Activated CD8-positive, alpha-beta memory T cell treated with anti-CD3 and anti-CD28 coated beads for 36 hours (primary cell): ENCODE measurements around the gene ARSG. TPM values are rescaled to one million over a fixed set of nuclear protein-coding genes. Genes with fewer than 3 reads are reported as not detected.
"Not testable (repeated sequence)": the region's sequence is repeated elsewhere in the genome, so short reads cannot be mapped to it uniquely, and the experiment has no call there.

Source experiments
- CTCF ChIA-PET: fragments of 350-600 bp; sonication (Branson Sonifier 250); formaldehyde crosslinking; loops from one replicate; lab custom pipeline; 2021; ENCODE audit warnings: antibody characterized with exemption; lab: Charles Lee
- POLR2A ChIA-PET: fragments of 350-600 bp; sonication (Branson Sonifier 250); formaldehyde crosslinking; loops from one replicate; lab custom pipeline; 2021; ENCODE audit warnings: antibody characterized with exemption; lab: Charles Lee
- total RNA-seq, 2 experiments: library from RNA; stranded (reverse); gene quantifications; one replicate each; pipeline ENCODE4 v1.2.3, GENCODE V29; 2021

Gene ARSG
- total RNA-seq, 2 experiments from 2014 or later: 8.3 to 9.9 TPM

DNA sequence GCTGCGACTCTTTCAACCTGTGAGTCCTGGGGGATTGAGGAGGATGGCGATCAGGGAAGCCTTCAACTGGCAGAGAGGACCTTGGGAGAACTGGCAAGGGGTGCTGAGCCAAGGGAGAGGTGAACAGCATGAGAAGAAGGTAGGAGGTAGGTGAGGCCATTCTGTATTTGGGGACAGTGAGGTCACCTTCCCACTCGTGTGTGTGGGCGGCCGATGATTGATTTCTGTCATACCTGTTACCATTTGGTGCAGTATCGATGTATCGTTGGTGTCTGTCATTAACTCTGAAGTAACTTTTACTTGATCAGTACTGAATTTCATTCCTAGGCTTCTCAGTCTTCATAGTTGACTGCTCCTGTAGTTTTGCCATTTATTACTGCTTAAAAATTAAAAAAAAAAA is 3.8 kb downstream of the ARSG start:
- CTCF ChIA-PET: no interaction called here
- POLR2A ChIA-PET: no interaction called here

GRCh38 chr17:68296217-68297191 is 5.2 kb downstream of the ARSG start:
- CTCF ChIA-PET: interaction anchor here (1.0 kb wide), 1 partner anchor 103 kb away, joined by 3 read pairs; no protein-coding TSS in a partner anchor
- POLR2A ChIA-PET: interaction anchor here (1.2 kb wide), 1 partner anchor 59 kb away, joined by 3 read pairs; no protein-coding TSS in a partner anchor

DNA sequence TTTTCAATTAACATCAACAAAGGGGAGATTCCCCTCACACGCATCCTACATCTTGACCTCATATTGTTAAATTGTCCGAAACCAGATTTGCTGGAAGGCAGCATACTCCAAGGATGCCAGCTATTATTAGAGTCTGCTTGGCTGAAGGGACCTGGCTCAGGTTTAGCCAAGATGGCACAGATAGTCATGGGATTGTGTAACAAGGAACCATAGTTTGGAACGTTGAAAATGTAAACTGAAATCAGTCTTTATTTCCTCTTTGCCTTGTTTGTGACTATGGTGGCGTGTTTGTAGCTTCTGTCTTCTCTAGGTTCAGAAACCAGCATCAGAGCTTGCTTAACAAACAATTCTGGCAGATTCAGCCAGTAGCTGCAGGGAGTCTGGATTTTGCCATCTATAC is 5.9 kb downstream of the ARSG start:
- CTCF ChIA-PET: interaction anchor here (1.0 kb wide), 1 partner anchor 102 kb away, joined by 3 read pairs; no protein-coding TSS in a partner anchor
- POLR2A ChIA-PET: interaction anchor here (1.2 kb wide), 1 partner anchor 58 kb away, joined by 3 read pairs; no protein-coding TSS in a partner anchor

- ChIA-PET CTCF (interaction anchor here (0.7 kb wide), 2 partner anchors 41 to 43 kb away, joined by 3 read pairs; no protein-coding TSS in a partner anchor), POLR2A (no interaction called here)
These were observed 7.3 kb downstream of the ARSG start for GRCh38 chr17:68298601-68299000.

- ChIA-PET CTCF (interaction anchor here (0.9 kb wide), 1 partner anchor 99 kb away, joined by 3 read pairs; no protein-coding TSS in a partner anchor), POLR2A (no interaction called here)
These were observed 8.5 kb downstream of the ARSG start for GRCh38 chr17:68299817-68300216.

DNA sequence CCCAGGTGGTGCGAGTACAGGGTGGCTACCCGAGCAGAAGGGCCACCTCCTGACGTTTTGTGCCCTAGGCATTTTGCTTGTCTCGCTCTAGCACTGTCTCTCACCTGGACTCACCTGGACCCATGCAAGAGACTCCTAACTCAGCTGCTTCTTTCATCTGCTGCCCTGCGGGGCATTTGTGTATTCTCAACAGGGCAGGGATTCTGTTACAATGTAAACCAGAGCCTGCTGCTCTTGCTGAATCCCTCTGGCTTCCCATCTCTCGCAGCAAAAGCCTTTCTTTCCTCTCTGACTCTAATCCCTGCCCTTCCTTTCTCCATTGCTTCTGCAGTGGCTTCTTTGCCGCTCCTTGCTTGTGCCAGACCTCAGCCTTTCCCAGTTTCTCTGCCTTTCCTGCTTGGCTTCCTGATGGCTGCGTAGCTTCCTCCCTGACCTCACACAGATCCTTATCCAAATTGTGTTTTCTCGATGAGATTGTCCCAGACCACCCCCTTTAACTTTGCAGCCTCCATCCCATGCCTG is 10.2 kb downstream of the ARSG start:
- CTCF ChIA-PET: no interaction called here
- POLR2A ChIA-PET: interaction anchor here (0.6 kb wide), 1 partner anchor 662 kb away, joined by 5 read pairs; no protein-coding TSS in a partner anchor

DNA sequence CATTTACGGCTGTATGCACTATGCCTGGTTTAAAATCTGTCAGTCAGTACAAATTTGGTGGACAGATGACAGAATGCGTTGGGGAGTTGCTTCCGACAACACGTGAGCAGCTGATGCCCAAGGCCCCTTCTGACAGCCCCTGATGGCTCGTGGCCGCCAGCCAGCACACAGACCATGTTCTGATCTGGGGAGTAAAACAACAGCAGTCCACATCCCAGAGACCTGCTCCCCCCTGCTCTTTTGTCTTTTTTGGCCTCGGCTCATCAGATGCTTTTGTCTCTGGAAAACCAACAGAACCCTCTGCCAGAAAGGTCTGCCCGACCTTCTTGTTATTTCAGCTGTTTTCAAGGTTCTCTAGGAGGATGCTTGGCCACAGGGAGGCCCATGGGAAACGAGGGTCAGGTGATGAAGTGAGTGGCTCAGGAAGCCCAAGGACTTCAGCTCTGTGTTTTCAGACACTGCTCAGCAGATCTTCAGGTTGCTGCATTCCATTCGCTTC is 10.8 kb downstream of the ARSG start:
- ChIA-PET POLR2A (no interaction called here), CTCF (no interaction called here)

DNA sequence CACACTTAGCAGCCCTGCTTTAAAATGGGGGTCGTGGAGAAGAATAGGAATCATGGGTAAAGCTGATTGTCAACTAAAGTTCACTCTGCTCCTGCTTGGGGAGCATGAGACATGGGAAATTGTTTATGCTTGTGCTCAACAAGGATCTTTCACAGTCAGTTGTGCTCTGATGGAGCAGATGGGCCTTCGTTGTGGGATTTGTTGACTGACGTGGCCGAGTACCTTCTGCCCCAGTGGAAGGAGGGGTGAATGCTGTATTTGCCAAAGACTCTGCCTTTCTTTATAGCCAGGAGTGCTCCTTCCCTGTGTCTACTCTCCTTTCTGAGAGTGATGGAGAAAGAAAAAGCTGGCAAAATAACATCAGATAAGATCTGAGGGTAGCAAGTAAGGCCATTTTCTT is 11.4 kb downstream of the ARSG start:
- CTCF ChIA-PET: no interaction called here
- POLR2A ChIA-PET: no interaction called here

GRCh38 chr17:68304706-68305105 is 13.4 kb downstream of the ARSG start:
- ChIA-PET POLR2A (no interaction called here), CTCF (no interaction called here)

GRCh38 chr17:68305142-68305541 is 13.8 kb downstream of the ARSG start:
- CTCF ChIA-PET: no interaction called here
- POLR2A ChIA-PET: no interaction called here

GRCh38 chr17:68306819-68307218 is 15.5 kb downstream of the ARSG start:
- CTCF ChIA-PET: interaction anchor here (0.8 kb wide), 1 partner anchor 15 kb away, joined by 4 read pairs; no protein-coding TSS in a partner anchor
- POLR2A ChIA-PET: no interaction called here

- ChIA-PET CTCF (interaction anchor here (0.8 kb wide), 1 partner anchor 14 kb away, joined by 4 read pairs; no protein-coding TSS in a partner anchor), POLR2A (no interaction called here)
These were observed 16.1 kb downstream of the ARSG start for GRCh38 chr17:68307443-68307842.

DNA sequence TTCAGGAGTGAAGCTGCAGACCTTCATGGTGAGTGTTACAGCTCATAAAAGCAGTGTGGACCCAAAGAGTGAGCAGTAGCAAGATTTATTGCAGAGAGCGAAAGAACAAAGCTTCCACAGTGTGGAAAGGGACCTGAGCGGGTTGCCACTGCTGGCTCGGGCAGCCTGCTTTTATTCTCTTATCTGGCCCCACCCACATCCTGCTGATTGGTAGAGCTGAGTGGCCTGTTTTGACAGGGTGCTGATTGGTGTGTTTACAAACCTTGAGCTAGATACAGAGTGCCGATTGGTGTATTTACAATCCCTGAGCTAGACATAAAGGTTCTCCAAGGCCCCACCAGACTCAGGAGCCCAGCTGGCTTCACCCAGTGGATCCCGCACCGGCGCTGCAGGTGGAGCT is 17.2 kb downstream of the ARSG start:
- CTCF ChIA-PET, POLR2A ChIA-PET: not testable (repeated sequence)

GRCh38 chr17:68309066-68309670 is 17.9 kb downstream of the ARSG start:
- POLR2A ChIA-PET, CTCF ChIA-PET: not testable (repeated sequence)

GRCh38 chr17:68310152-68310551 is 18.9 kb downstream of the ARSG start:
- POLR2A ChIA-PET: interaction anchor here (0.5 kb wide), 1 partner anchor 108 kb away, joined by 5 read pairs; no protein-coding TSS in a partner anchor
- CTCF ChIA-PET: no interaction called here

DNA sequence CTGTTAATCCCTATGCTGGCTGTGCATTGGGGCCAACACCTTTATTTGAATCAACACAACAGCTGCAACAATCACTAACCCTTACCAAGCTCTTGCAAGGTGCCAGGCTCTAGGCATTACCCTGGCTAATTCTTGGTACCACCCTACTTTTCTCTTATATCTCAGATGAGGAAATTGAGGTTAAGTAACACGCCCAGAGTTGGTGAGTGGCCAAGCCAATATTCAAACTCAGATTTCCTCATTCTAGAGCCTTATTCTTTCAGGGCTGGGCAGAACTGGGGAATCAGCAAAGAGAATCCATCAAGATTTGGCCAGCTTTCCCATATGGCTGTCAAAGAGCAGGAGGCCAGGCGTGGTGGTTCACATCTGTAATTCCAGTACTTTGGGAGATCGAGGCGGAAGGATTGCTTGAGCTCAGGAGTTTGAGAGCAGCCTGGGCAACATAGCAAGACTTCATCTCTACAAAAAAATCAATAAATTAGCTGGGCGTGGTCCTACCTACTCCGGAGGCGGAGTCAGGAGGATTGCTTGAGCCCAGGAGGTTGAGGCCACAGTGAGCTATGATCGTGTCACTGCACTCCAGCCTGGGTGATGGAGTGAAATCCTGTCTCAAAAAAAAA is 23.7 kb downstream of the ARSG start:
- ChIA-PET POLR2A (no interaction called here), CTCF (no interaction called here)

GRCh38 chr17:68315930-68316329 is 24.6 kb downstream of the ARSG start:
- POLR2A ChIA-PET: interaction anchor here (0.5 kb wide), 1 partner anchor 38 kb away, joined by 3 read pairs; no protein-coding TSS in a partner anchor
- CTCF ChIA-PET: no interaction called here

GRCh38 chr17:68317458-68317857 is 26.2 kb downstream of the ARSG start:
- ChIA-PET POLR2A (no interaction called here), CTCF (no interaction called here)
